ENCODE results near the gene ULBP3.
"Not testable (repeated sequence)": the region's sequence is repeated elsewhere in the genome, so short reads cannot be mapped to it uniquely, and the experiment has no call there.

The ULBP3 gene

GRCh38 chr6:150076196-150076893 lies 7.4 kb upstream of the ULBP3 start:
- no peak for DNase-seq (ENCODE audit: low spot score)

- no peak for DNase-seq (ENCODE audit: low spot score)
Measured at GRCh38 chr6:150075034-150075421, 6.1 kb upstream of the ULBP3 start.

DNA sequence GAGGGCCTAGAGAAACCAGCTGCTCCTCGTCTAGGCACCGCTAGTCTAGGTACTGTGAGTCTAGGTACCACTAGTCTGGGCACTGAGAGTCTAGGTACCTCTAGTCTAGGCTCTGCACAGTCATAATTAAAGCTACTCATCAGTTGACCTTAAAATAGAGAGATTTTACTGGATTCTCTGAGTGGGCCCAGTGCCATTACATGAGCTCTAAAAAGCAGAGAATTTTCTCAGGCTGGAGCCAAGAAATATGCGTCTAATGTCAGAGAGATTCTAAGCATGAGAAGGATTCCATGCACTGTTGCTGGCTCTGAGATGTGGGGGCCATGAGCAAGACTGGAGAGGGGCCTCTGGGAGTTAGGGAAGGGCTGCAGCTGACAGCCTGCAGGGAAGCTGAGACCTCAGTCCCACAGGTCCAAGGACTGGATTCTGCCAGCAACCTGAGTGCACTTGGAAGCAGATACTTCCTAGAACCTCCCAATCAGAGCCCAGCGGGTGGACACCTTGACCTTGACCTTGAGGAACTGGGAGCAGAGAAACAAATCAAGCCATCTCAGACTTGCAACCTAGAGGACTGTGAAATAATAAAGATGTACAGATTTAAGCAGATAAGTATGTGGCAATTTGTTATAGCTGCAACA lies 5.6 kb upstream of the ULBP3 start:
- DNase-seq (ENCODE audit: low spot score): not testable (repeated sequence)

- DNase-seq (ENCODE audit: low spot score): peak; percentile 45
Measured at GRCh38 chr6:150072201-150072600, 3.3 kb upstream of the ULBP3 start.

DNA sequence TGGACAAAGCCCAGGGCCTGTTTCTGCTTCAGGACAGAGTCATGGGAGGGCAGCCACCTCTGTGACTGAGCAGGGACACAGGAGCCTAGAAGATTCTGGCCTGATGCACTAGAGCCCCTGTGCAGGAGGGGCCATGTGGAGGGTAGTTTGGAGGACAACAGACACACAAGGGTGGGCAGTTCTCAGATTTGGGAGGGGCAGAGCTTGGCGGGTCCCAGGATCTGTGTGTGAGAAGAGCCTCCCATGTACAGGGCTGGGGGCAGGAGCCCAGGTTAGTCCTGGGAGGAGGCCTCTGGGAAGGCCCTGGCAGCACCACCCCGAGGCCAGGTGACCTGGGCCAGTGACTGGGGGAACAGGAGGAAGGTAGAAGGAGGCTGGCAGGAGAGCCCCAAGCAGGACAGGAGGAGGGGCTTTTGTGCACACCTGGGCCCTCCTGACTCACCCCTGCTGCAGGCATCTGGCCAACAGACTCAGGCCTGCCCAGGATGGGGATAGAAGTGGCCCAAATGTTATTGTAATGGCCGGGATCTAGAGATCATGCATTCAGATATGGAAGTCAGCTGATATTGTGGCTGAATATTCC lies 1.4 kb upstream of the ULBP3 start:
- no peak for DNase-seq (ENCODE audit: low spot score)

DNA sequence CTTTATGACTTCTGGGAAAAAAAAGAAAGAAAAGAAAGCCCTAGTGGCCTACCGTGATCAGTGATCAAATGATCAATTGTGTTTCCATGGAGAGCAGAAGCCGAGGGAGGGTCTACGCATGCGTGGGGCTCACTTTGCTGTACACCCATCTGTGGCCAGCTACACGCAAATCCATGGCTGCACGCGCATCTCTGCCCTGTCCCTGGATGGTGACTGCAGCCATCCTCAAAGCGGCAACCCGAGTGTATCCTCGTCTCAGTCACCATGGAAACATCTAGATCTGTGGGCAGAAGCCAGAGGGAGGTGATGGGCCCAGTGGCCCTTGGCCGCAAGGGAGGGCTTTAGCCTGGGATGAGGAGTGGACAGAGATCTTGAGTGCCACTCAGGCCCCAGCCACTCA lies 785 bp upstream of the ULBP3 start:
- no peak for DNase-seq (ENCODE audit: low spot score)

DNA sequence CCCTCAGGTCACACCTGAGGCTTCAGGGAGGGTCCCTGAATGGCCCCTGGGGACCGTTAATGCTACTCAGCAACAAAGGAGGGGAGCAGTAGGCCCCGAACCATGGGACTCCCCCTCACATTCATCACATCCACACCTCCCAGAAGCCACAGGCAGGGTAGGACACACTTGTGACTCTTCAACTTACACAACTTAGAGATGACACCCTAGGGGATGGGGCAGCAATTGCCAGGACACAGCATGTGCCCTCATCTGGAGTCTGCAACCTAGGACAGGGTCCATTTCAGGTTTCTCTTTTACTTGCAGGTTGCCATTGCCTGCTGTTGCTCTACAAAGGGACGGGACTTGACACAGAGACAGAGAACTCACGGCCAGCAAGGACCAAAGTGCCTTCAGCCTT lies 770 bp downstream of the ULBP3 start:
- DNase-seq (ENCODE audit: low spot score): no peak

DNA sequence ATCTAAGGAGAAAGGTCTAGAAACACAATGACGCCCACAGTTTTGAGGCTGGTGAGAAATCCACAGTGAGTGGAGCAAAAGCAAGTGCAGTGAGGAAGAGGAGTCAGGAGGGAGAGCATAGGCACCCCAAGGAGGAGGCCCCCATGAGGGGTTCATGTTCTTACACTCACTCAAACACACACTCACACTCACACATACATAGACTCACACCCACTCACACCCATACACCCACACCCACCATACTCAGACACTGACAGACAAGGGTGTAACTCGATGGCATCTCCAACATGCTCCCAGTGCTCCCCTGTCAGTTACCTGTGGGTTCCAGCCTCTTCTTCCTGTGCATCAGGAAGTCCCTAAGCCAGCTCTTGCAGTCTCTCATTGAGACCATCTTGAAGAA lies 3.8 kb downstream of the ULBP3 start:
- DNase-seq (ENCODE audit: low spot score): no peak

- DNase-seq (ENCODE audit: low spot score): no peak
Measured at GRCh38 chr6:150063640-150064039, 5.3 kb downstream of the ULBP3 start.

DNA sequence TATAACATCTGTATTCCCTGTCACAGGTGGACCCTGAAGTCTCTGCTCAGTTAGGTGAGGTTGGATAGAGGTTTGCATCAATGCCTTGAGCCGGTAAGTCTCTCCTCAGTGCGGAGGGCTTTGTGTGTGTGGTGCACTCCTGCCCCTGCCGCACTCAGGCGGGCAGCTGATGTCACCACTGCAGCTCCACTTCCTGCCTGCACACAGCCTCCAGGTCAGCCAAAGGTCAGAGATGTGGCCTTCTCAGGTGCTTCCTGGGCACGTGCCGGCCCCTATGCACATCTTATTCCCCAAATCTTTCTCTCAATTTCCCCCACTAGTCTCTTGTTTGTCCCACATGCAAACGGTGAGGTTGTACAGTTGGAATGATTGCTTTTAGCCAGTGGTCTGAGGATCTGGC lies 8.9 kb downstream of the ULBP3 start:
- DNase-seq (ENCODE audit: low spot score): not testable (repeated sequence)

GRCh38 chr6:150058986-150059385 lies 9.9 kb downstream of the ULBP3 start:
- no peak for DNase-seq (ENCODE audit: low spot score)

- no peak for DNase-seq (ENCODE audit: low spot score)
Measured at GRCh38 chr6:150058231-150058792, 10.6 kb downstream of the ULBP3 start.

- no peak for DNase-seq (ENCODE audit: low spot score)
Measured at GRCh38 chr6:150057501-150057951, 11.4 kb downstream of the ULBP3 start.

DNA sequence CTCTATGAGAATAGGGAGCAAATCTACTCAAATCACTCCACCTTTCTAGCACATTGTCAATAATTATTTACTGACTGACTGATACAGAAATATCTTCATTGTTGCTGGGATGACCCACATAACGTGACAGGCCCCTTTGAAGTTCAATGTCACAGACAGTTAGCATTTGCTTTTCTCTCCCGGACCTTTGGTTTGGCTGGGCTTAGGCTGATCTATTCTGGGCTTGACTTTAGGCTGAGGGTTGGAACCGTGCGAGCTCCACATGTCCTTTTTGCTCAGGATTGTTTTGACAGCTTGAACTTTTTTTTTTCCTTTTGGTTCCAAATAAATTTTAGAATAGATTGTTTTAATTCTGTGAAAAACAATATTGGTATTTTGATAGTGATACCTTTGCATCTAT lies 12.0 kb downstream of the ULBP3 start:
- DNase-seq (ENCODE audit: low spot score): no peak

DNA sequence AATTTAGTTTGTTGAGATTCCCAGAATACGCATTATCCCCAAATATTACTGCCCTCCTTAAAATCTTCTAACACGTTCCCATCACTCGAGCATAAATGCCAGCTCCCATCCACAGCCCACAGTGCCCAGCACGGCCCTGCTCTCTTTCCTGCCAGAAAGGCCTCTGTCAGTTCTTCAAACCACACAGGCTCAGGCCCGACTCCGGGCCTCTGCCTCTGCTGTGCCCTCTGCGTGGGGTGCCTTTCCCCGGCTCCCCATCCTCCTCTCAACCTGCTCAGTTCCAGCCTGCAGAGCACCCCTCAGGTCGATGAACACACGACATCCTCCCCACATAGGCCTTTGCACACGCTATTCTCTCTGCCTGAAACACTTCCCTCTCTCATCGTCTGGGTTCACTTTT lies 12.8 kb downstream of the ULBP3 start:
- DNase-seq (ENCODE audit: low spot score): no peak

GRCh38 chr6:150055131-150055530 lies 13.8 kb downstream of the ULBP3 start:
- DNase-seq (ENCODE audit: low spot score): no peak

DNA sequence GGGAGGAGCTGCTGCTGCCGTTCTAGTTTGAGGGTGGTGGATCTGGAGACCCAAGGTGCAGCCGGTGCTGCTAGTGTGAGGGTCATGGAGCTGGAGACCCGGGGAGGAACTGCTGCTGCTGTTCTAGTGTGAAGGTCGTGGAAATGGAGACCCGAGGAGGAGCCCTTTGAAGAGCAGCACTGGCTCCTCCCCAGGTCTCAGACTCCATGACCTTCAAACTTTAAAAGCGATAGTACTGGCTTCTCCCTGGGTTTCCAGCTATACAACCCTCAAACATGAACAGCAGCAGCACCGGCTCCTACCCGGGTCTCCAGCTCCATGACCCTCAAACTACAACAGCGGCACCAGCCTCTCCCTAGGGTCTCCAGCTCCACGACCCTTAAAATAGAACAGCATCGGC lies 15.5 kb downstream of the ULBP3 start:
- no peak for DNase-seq (ENCODE audit: low spot score)

DNA sequence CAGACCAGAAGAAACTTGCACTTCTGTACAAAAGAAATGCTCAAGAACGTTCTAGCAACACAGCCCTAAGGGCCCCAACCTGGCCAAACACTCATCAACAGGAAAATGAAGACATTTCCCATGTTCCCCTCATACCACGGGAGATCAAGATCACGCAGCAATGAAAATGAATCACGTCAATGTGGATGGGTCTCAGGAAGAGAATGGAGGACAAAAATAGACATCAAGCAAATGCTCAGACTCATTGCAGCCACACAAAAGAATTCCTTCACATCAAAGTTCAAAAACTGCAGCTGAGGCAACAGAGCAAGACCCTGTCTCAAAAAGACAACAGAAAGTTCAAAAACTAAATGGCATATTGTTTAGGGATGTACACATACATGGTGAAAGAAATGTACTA lies 18.1 kb downstream of the ULBP3 start:
- no peak for DNase-seq (ENCODE audit: low spot score)

DNA sequence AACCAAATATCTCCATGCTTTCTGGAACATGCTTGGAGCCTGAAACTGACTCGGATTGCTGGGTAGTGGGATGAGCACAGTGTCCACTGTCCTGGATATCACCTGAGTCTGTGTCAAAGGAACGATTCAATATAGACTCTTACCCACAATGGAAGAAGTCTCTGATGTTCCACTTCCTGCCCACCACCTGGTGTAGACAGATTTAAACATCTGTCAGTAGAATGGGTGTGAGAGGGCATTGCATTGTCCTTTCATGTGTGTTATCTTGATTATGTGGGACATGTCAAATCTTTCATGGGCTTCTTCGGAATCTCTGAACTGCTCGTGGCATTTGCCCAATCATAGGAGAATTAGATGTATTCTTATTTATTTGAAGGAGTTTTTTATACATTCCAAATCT lies 20.8 kb downstream of the ULBP3 start:
- DNase-seq (ENCODE audit: low spot score): no peak

DNA sequence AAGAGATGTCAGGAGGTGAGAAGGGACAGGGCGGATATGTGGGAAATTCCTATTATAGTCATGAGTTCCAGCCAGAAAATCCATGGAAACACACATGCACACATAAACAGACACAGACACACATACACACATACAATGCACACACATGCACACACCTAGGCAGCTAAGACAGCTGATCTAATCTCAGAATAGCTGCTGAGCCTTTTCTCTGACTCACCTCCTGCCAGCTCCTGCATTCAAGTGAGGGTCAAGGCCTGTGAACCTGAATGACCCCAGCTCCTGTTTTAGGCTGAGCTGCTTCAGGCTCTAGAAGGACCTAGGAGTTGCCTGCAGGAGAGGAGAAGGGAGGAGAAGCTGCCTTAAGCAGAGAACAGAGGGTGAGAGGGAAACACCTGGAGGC lies 22.0 kb downstream of the ULBP3 start:
- no peak for DNase-seq (ENCODE audit: low spot score)

GRCh38 chr6:150044621-150045145 lies 24.2 kb downstream of the ULBP3 start:
- no peak for DNase-seq (ENCODE audit: low spot score)

- DNase-seq (ENCODE audit: low spot score): no peak
Measured at GRCh38 chr6:150043501-150044412, 25.2 kb downstream of the ULBP3 start.
